H1 (cell line): ENCODE measurements around the gene WDR41. TPM values are rescaled to one million over a fixed set of nuclear protein-coding genes. Genes with fewer than 3 reads are reported as not detected.

Source experiments
- CTCF ChIA-PET: fragments of 300-600 bp; sonication (Branson Sonifier 250); formaldehyde crosslinking; loops from one replicate; lab custom pipeline; 2021; ENCODE audit not compliant: partially characterized antibody; lab: Charles Lee
- POLR2A ChIA-PET: fragments of 300-600 bp; sonication (Branson Sonifier 250); formaldehyde crosslinking; loops from one replicate; lab custom pipeline; 2021; ENCODE audit warnings: inconsistent platforms; ENCODE audit not compliant: partially characterized antibody; lab: Charles Lee
- DNase-seq, 2 experiments: peaks; one replicate each; pipeline versions ENCODE4 v3.0.0 to v3.0.0-alpha.2; 2010 to 2022; ENCODE audit warnings: low spot score in 2 of 2, low read depth in 1 of 2, mixed read lengths in 1 of 2
- FAIRE-seq: peaks from 2 replicates; lab custom pipeline; 2011; peaks lifted over from hg19 to GRCh38; lab: Jason Lieb, UNC
- H2AFZ ChIP-seq: 2 replicates; pipeline ENCODE4 v1.8.1; 2012; ENCODE audit warnings: low read length, inconsistent platforms
- H2AK5ac ChIP-seq: 2 replicates; pipeline ENCODE4 v1.6.1; 2013; ENCODE audit warnings: low read depth, low read length
- H2BK120ac ChIP-seq: replicated peaks from 2 replicates; pipeline ENCODE3; 2013; ENCODE audit warnings: low read depth, low read length, inconsistent platforms
- H2BK12ac ChIP-seq: 2 replicates; pipeline ENCODE4 v1.6.1; 2013; ENCODE audit warnings: low read depth, low read length
- H2BK15ac ChIP-seq: 2 replicates; pipeline ENCODE4 v1.6.1; 2013; ENCODE audit warnings: low read length
- H2BK20ac ChIP-seq: 2 replicates; pipeline ENCODE4 v1.6.1; 2013; ENCODE audit warnings: low read length
- H2BK5ac ChIP-seq: 2 replicates; pipeline ENCODE4 v1.6.1; 2013; ENCODE audit warnings: low read depth, low read length
- H3K14ac ChIP-seq: 2 replicates; pipeline ENCODE4 v1.6.1; 2013; ENCODE audit warnings: inconsistent platforms; ENCODE audit not compliant: insufficient read length
- H3K18ac ChIP-seq: 2 replicates; pipeline ENCODE4 v1.6.1; 2013; ENCODE audit warnings: low read length; ENCODE audit errors: extremely low read depth
- H3K23ac ChIP-seq: 2 replicates; pipeline ENCODE4 v1.6.1; 2013; ENCODE audit warnings: inconsistent platforms; ENCODE audit not compliant: insufficient read length
- H3K23me2 ChIP-seq: 2 replicates; pipeline ENCODE4 v1.6.1; 2013; ENCODE audit warnings: low read depth, low read length
- H3K27ac ChIP-seq: 2 replicates; pipeline ENCODE4 v1.6.1; 2011; ENCODE audit warnings: low read depth, low read length, inconsistent platforms
- H3K27me3 ChIP-seq, 4 experiments: replicated peaks in 1 of 4; 1 replicate in 1 of 4; 2 replicates in 3 of 4; pipeline versions ENCODE4 v1.6.1 to v1.8.1; 2011 to 2013; ENCODE audit warnings: low read length in 3 of 4, mild to moderate bottlenecking in 3 of 4, inconsistent platforms in 2 of 4, mixed read lengths in 2 of 4, moderate library complexity in 1 of 4; ENCODE audit not compliant: control insufficient read depth in 3 of 4, insufficient read depth in 3 of 4; ENCODE audit errors: extremely low read depth in 1 of 4
- H3K36me3 ChIP-seq, 4 experiments: 2 replicates each; pipeline versions ENCODE4 v1.6.1 to v1.8.1; 2011 to 2013; ENCODE audit warnings: mild to moderate bottlenecking in 4 of 4, low read length in 3 of 4, moderate library complexity in 2 of 4, control low read depth in 1 of 4, inconsistent platforms in 1 of 4; ENCODE audit not compliant: insufficient read depth in 4 of 4, control insufficient read depth in 2 of 4
- H3K4ac ChIP-seq: replicated peaks from 2 replicates; pipeline ENCODE3; 2013; ENCODE audit warnings: low read length, low read depth, mixed read lengths, inconsistent platforms; ENCODE audit not compliant: insufficient read length
- H3K4me1 ChIP-seq, 4 experiments: replicated peaks in 1 of 4; 1 replicate in 1 of 4; 2 replicates in 3 of 4; pipeline versions ENCODE4 v1.6.1 to v1.8.1; 2011 to 2013; ENCODE audit warnings: low read length in 3 of 4, inconsistent platforms in 2 of 4, mixed read lengths in 1 of 4; ENCODE audit not compliant: insufficient read depth in 4 of 4, control insufficient read depth in 3 of 4
- H3K4me2 ChIP-seq, 2 experiments: 2 replicates each; pipeline versions ENCODE4 v1.6.1 to v1.8.1; 2011 to 2013; ENCODE audit warnings: low read depth in 2 of 2, low read length in 2 of 2, control low read depth in 1 of 2, inconsistent platforms in 1 of 2, mild to moderate bottlenecking in 1 of 2; ENCODE audit not compliant: insufficient read depth in 1 of 2
- H3K4me3 ChIP-seq, 4 experiments: fragments of 200-600, 300-600 bp in 1 of 4; sonication (generic), shearing (Covaris generic), sonication (Bioruptor Twin) in 1 of 4; 2 replicates each; pipeline versions ENCODE4 v1.5.1 to v1.8.1; 2011 to 2016; ENCODE audit warnings: low read length in 4 of 4, low read depth in 3 of 4, control low read depth in 2 of 4, inconsistent platforms in 2 of 4, mild to moderate bottlenecking in 2 of 4, mixed read lengths in 1 of 4, moderate library complexity in 1 of 4; ENCODE audit not compliant: insufficient read depth in 2 of 4; ENCODE audit errors: extremely low read depth in 1 of 4
- H3K56ac ChIP-seq: replicated peaks from 2 replicates; pipeline ENCODE3; 2013; ENCODE audit warnings: low read depth, mild to moderate bottlenecking, mixed read lengths, low read length, inconsistent platforms; ENCODE audit not compliant: insufficient read length
- H3K79me1 ChIP-seq: 2 replicates; pipeline ENCODE4 v1.6.1; 2013; ENCODE audit warnings: low read depth, low read length, control low read depth
- H3K79me2 ChIP-seq, 2 experiments: 2 replicates each; pipeline versions ENCODE4 v1.6.1 to v1.8.1; 2012 to 2013; ENCODE audit warnings: low read length in 2 of 2, mild to moderate bottlenecking in 2 of 2, inconsistent platforms in 1 of 2; ENCODE audit not compliant: insufficient read depth in 2 of 2, control insufficient read depth in 1 of 2
- H3K9ac ChIP-seq, 4 experiments: replicated peaks in 1 of 4; 1 replicate in 1 of 4; 2 replicates in 3 of 4; pipeline versions ENCODE4 v1.6.1 to v1.8.1; 2011 to 2013; ENCODE audit warnings: low read depth in 3 of 4, low read length in 3 of 4, control low read depth in 2 of 4, mild to moderate bottlenecking in 2 of 4, moderate library complexity in 2 of 4, inconsistent platforms in 1 of 4; ENCODE audit errors: extremely low read depth in 1 of 4
- H3K9me3 ChIP-seq, 2 experiments: 2 replicates each; pipeline versions ENCODE4 v1.6.1 to v1.8.1; 2012 to 2013; ENCODE audit warnings: mild to moderate bottlenecking in 2 of 2, moderate library complexity in 2 of 2, control low read depth in 1 of 2, inconsistent platforms in 1 of 2, low read depth in 1 of 2, low read length in 1 of 2, mixed read lengths in 1 of 2; ENCODE audit not compliant: insufficient read depth in 2 of 2
- H4K20me1 ChIP-seq, 2 experiments: replicated peaks in 1 of 2; 2 replicates each; pipeline versions ENCODE3 to v1.8.1; 2011 to 2013; ENCODE audit warnings: inconsistent platforms in 2 of 2, low read length in 2 of 2, mild to moderate bottlenecking in 1 of 2; ENCODE audit not compliant: insufficient read depth in 2 of 2, control insufficient read depth in 1 of 2
- H4K5ac ChIP-seq: 2 replicates; pipeline ENCODE4 v1.6.1; 2013; ENCODE audit warnings: low read length, low read depth, mixed read lengths, inconsistent platforms; ENCODE audit not compliant: insufficient read length
- H4K8ac ChIP-seq: 2 replicates; pipeline ENCODE4 v1.8.0; 2013; ENCODE audit warnings: mild to moderate bottlenecking, moderate library complexity, low read length, inconsistent platforms; ENCODE audit not compliant: insufficient read depth; ENCODE audit errors: extremely low read depth
- H4K91ac ChIP-seq: replicated peaks from 2 replicates; pipeline ENCODE3; 2013; ENCODE audit warnings: low read length, mixed read lengths, inconsistent platforms; ENCODE audit not compliant: insufficient read length
- RFX5 ChIP-seq: IDR thresholded peaks from 2 replicates; pipeline ENCODE4 v1.6.1; 2011; ENCODE audit warnings: low read depth, low read length, improper control_type of control experiment, borderline replicate concordance
- TAF1 ChIP-seq: IDR thresholded peaks from 2 replicates; pipeline ENCODE4 v1.6.1; 2011; ENCODE audit warnings: mild to moderate bottlenecking, low read depth, low read length
- WGBS, 2 experiments: shearing (Covaris generic) in 1 of 2; methylation state at CpG; one replicate each; pipeline versions ENCODE4 v1.1.6 to v1.1.7; 2013 to 2015; ENCODE audit warnings: low lambda C conversion rate in 2 of 2, mixed read lengths in 2 of 2, inconsistent platforms in 1 of 2, low coverage in 1 of 2, missing lambda C conversion rate in 1 of 2; ENCODE audit not compliant: insufficient replicate concordance in 2 of 2, insufficient coverage in 1 of 2, insufficient read length in 1 of 2; ENCODE audit errors: extremely low coverage in 1 of 2, missing lambda C conversion rate in 1 of 2; 5-methylcytosine and 5-hydroxymethylcytosine counted together
- polyA plus RNA-seq, 7 experiments: library from polyadenylated mRNA; depleted of rRNA in 3 of 7; stranded (reverse) in 5 of 7; unstranded in 2 of 7; fragments of >200 nt in 5 of 7; fragments of 200-250 nt in 2 of 7; gene quantifications; 1 replicate in 5 of 7; 2 replicates in 1 of 7; 4 replicates in 1 of 7; pipeline versions ENCODE4 v1.2.1 to v1.2.3, GENCODE V29; 2011 to 2013; ENCODE audit warnings: missing spikeins in 2 of 7, mixed read lengths in 2 of 7
- total RNA-seq: library from RNA; stranded (reverse); fragmentation: NEBNext Ultra II Directional; extraction: Animal tissue kit (Norgen Biotek cat#: 25700); gene quantifications from 2 replicates; pipeline ENCODE4 v1.2.1, GENCODE V29; 2021

The WDR41 gene
- total and polyA plus RNA-seq, 2 of the 8 experiments (the other 6 are each of a cell fraction or from before 2014, with no cell fraction given) = 16.4 to 44.9 TPM

DNA sequence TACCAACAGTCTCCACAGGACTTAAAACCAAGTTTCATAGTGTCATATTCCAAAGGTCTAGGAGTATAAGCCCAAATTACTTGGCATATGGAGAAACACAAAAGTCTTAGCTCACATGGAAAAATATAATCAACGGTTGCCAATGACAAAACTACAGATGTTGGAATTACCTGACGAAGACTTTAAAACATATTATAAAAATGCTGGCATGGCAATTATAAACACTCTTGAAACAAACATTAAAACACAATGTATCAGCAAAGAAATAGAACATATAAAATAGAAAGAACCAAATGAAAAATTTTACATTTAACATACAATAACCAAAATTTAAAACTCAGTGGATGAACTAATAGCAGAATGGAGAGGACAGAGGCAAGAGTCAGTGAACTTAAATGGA is 7.9 kb upstream of the WDR41 start:
- Histone ChIP-seq H2BK15ac (no peak overlapping the region), H3K4me3 (no peak overlapping the region), H4K5ac (no peak overlapping the region), H3K18ac (no peak overlapping the region), H3K4me2 (no peak overlapping the region), H3K27me3 (no peaks in the 10 kb centered on the region), H3K4me1 (no peaks in the 10 kb centered on the region), H3K56ac (no peak overlapping the region), H3K79me2 (no peaks in the 10 kb centered on the region), H3K4ac (no peak overlapping the region), H3K79me1 (no peaks in the 10 kb centered on the region), H2BK120ac (no peak overlapping the region), H2BK5ac (no peak overlapping the region), H2AK5ac (no peak overlapping the region), H3K23me2 (no peaks in the 10 kb centered on the region), H3K14ac (no peak overlapping the region), H4K91ac (no peak overlapping the region), H3K23ac (no peak overlapping the region), H3K36me3 (no peaks in the 10 kb centered on the region), H2BK12ac (no peak overlapping the region), H3K9me3 (no peaks in the 10 kb centered on the region), H4K20me1 (no peaks in the 10 kb centered on the region), H2AFZ (no peak overlapping the region), H4K8ac (no peak overlapping the region), H2BK20ac (no peak overlapping the region), H3K27ac (no peak overlapping the region), H3K9ac (no peak overlapping the region)
- 91% methylated on average over 2 of the region's 2 CpGs; no CpG with 5 or more reads in 1 of the 2 experiments for WGBS, 2 experiments
- FAIRE-seq = no peak
- DNase-seq = no peak
- ChIA-PET CTCF (interaction anchor here (0.6 to 1.6 kb wide), 3 partner anchors 108 to 613 kb away, joined by 3 to 4 read pairs (median 3); no protein-coding TSS in a partner anchor), POLR2A (interaction anchor here (1.5 kb wide), 1 partner anchor 8 kb away, joined by 4 read pairs; no protein-coding TSS in a partner anchor)
- TF ChIP-seq RFX5 = no peak
- TF ChIP-seq TAF1 = no peak
